ENCODE data around the gene FDXR.

DNA sequence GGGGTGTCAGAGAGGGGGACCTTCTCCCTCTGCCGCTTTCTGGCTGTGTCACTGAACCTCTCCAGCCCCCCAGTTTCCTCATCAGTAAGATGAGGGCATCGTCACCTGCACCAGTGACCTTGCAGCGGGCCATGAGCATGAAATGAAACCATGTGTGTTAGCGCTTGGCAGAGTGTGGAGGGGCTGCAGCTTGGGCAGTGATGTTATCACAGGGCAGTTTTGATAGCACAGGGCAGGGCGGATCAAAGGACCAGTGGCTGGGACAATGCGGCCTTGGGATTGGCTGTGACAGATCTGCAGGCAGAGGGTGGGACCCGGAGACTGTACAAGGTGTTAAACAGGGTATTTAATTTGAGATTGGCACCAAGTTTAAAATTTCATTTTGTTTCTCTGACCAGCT lies 57.7 kb downstream of the FDXR start:
- TF ChIP-seq GATA2 (IDR thresholded peaks at IDR 0.05; ENCODE audit: low read depth, low read length) (peak; percentile 75), GATA3 (IDR thresholded peaks at IDR 0.05; ENCODE audit: low read depth, low read length) (no peak)

Measured in SH-SY5Y (cell line).